Uterus (tissue), 4 donors: ENCODE results near the gene RER1. TPM values are rescaled to one million over a fixed set of nuclear protein-coding genes. Genes with fewer than 3 reads are reported as not detected.

ENCODE experiments used
- DNase-seq, 2 donors: peaks; one replicate each; pipeline ENCODE4 v3.0.0-alpha.2; 2019 to 2020
- H3K27ac ChIP-seq, 2 donors: fragments of 200-600 bp; sonication (generic); 1 replicate in 1 of 2; 2 replicates in 1 of 2; pipeline ENCODE4 v1.5.1; 2016 to 2018
- H3K27me3 ChIP-seq, 2 donors: fragments of 200-600 bp; sonication (generic); one replicate each; pipeline ENCODE4 v1.5.1; 2018 to 2019; ENCODE audit warnings: control low read depth in 1 of 2
- H3K36me3 ChIP-seq, 2 donors: fragments of 200-600 bp; sonication (generic); one replicate each; pipeline ENCODE4 v1.5.1; 2019; ENCODE audit warnings: control low read depth in 1 of 2
- H3K4me1 ChIP-seq, 2 donors: fragments of 200-600 bp; sonication (generic); one replicate each; pipeline ENCODE4 v1.5.1; 2018 to 2019; ENCODE audit warnings: control low read depth in 1 of 2
- H3K4me3 ChIP-seq, 2 donors: fragments of 200-600 bp; sonication (generic); 1 replicate in 1 of 2; 2 replicates in 1 of 2; pipeline ENCODE4 v1.5.1; 2018 to 2019; ENCODE audit warnings: mild to moderate bottlenecking in 1 of 2
- H3K9me3 ChIP-seq, 2 donors: fragments of 200-600 bp; sonication (generic); one replicate each; pipeline ENCODE4 v1.5.1; 2019; ENCODE audit warnings: control low read depth in 1 of 2
- POLR2A ChIP-seq, 2 donors: fragments of 450-650 bp; IDR thresholded peaks; one replicate each; pipeline ENCODE4 v1.6.1; 2016; ENCODE audit warnings: antibody characterized with exemption in 2 of 2, mild to moderate bottlenecking in 1 of 2, moderate library complexity in 1 of 2
- intact Hi-C: fragments of 100-400 bp; cut with DNase I; formaldehyde crosslinking; loops from one replicate; pipeline ENCODE4 v1.15.1; 2023; ENCODE audit warnings: low total_unique reads
- total RNA-seq, 4 donors: library from RNA; depleted of rRNA in 3 of 4; stranded (reverse); fragments of >200 nt in 3 of 4; gene quantifications; one replicate each; pipeline versions ENCODE4 v1.1.0 to v1.2.4, GENCODE V29; 2014 to 2023
- TF ChIP-seq, protein P1 (sequence below), 4 experiments: fragments of 200-600 bp in 2 of 4; fragments of 450-650 bp in 2 of 4; sonication (generic) in 2 of 4; IDR thresholded peaks; one replicate each; pipeline ENCODE4 v1.5.1; 2016 to 2019; ENCODE audit warnings: antibody characterized with exemption in 4 of 4, mild to moderate bottlenecking in 2 of 4, moderate library complexity in 1 of 4
- donor health status: DM: yes; HTN: yes; CAD: no.

The RER1 gene
- total RNA-seq, 4 donors from 2014 or later: 34.1 to 105 (median 57.3) TPM

DNA sequence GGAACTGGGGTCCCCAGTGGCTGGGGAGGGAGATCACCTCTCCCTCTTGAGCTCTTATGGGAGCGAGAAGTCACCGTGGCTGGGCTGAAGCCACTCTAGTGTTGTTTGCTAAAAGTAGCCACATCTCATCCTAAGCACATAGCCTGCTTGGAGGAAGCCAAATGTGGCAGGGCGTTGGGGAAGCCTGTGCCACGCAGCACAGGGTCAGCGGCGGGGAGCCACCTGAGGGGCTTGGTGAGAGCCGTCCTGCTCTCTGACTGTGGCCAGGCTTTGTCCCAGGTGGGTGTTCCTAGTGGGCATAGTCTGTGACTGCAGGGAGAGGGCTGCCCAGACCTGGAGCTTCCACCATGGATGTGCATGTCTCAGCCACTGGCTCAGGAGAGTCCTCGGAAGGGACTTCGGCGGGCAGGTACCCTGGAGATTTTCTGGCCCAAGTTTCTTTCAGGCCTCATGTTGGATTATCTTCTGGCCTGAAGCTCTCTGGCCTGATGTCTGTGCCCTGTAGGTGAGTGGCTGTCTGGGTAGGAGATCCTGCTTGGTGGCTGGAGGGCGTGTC lies 39.2 kb upstream of the RER1 start:
- intact Hi-C loops: no loop called here
- no peaks in the 10 kb centered on the region for H3K4me1 ChIP-seq
- no peaks in the 10 kb centered on the region for H3K36me3 ChIP-seq
- no peak for DNase-seq
- H3K4me3 ChIP-seq: no peak overlapping the region
- H3K27ac ChIP-seq: no peak overlapping the region
- no peaks in the 10 kb centered on the region for H3K27me3 ChIP-seq
- TF ChIP-seq, protein P1, sequence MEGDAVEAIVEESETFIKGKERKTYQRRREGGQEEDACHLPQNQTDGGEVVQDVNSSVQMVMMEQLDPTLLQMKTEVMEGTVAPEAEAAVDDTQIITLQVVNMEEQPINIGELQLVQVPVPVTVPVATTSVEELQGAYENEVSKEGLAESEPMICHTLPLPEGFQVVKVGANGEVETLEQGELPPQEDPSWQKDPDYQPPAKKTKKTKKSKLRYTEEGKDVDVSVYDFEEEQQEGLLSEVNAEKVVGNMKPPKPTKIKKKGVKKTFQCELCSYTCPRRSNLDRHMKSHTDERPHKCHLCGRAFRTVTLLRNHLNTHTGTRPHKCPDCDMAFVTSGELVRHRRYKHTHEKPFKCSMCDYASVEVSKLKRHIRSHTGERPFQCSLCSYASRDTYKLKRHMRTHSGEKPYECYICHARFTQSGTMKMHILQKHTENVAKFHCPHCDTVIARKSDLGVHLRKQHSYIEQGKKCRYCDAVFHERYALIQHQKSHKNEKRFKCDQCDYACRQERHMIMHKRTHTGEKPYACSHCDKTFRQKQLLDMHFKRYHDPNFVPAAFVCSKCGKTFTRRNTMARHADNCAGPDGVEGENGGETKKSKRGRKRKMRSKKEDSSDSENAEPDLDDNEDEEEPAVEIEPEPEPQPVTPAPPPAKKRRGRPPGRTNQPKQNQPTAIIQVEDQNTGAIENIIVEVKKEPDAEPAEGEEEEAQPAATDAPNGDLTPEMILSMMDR (IDR thresholded peaks at IDR 0.05): no peak
- TF ChIP-seq POLR2A (IDR thresholded peaks at IDR 0.05): no peak
- no peaks in the 10 kb centered on the region for H3K9me3 ChIP-seq

DNA sequence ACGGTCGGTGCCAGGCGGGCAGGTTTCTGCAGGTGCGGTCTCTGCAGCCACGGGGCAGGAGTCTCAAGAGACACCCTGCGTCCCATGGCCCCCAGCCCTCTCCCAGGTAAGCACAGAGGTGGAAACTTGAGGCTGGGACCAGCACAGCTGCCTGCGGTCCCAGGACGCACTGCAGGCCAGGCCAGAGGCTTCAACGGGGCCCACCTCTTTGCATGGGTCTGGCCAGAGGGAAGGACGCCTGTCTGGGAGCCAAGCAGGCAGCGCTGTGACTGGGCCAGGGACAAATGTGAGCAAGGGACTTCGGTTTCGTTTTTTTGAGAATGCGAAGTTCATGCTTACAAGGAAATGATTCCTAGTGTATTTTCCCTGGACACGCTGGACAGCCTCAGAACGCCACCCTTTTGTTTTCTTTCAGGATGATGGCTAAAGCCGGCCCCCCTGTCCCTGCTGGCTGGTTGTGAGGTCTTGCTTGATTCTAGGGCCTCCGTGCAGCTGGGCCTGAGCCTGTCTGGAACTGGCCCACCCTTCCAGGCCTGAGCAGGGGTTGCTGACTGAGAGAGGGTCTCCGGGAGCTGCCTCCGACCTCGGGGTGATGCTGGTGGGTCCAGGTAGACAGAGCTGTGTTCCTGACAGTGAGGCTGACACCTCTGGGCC lies 38.6 kb upstream of the RER1 start:
- Histone ChIP-seq H3K27me3 (no peaks in the 10 kb centered on the region), H3K9me3 (no peaks in the 10 kb centered on the region), H3K4me3 (no peak overlapping the region), H3K27ac (no peak overlapping the region), H3K36me3 (no peaks in the 10 kb centered on the region), H3K4me1 (no peaks in the 10 kb centered on the region)
- DNase-seq: no peak
- intact Hi-C loops: no loop called here
- TF ChIP-seq, protein P1 (IDR thresholded peaks at IDR 0.05): no peak
- TF ChIP-seq POLR2A (IDR thresholded peaks at IDR 0.05): no peak

DNA sequence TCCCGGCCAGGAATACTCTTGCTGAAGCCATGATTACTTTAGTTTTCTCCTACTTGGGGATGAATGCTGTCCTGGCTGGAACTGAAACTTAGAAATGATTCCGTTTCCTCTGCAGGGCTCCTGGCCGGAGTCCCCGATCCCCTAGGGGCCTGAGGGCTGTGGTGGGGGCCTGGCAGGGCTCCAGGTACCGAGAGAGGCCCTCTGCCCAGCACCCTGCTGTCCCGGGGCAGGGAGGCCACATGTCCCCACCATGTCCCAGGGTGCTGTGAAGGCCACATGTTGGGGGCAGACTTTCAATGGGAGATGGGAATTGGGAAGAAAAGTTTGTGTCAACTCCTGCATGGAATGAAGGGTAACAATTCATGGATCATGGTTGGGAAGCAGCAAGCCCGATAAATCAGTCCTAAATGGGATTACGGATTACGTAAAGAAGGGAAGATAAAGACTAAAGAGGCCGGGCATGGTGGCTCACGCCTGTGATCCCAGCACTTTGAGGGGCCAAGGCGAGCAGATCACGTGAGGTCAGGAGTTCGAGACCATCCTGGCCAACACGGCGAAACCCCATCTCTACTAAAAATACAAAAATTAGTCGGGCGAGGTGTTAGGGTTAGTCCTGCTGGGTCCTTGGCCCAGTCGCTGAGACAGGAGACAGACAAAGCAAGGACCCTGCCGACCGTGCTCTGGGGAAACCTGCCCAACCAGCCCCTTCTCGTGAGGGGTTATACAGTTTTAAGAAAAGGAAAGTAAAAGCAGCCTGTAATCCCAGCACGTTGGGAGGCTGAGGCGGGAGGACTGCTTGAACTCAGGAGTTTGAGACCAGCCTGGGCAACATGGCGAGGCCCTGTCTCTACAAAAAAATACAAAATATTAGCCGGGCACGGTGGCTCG lies 37.8 kb upstream of the RER1 start:
- Histone ChIP-seq H3K4me1 (no peaks in the 10 kb centered on the region), H3K9me3 (no peaks in the 10 kb centered on the region), H3K36me3 (no peaks in the 10 kb centered on the region), H3K27ac (no peak overlapping the region), H3K4me3 (no peak overlapping the region), H3K27me3 (no peaks in the 10 kb centered on the region)
- TF ChIP-seq POLR2A (IDR thresholded peaks at IDR 0.05): no peak
- intact Hi-C loops: no loop called here
- DNase-seq: no peak

DNA sequence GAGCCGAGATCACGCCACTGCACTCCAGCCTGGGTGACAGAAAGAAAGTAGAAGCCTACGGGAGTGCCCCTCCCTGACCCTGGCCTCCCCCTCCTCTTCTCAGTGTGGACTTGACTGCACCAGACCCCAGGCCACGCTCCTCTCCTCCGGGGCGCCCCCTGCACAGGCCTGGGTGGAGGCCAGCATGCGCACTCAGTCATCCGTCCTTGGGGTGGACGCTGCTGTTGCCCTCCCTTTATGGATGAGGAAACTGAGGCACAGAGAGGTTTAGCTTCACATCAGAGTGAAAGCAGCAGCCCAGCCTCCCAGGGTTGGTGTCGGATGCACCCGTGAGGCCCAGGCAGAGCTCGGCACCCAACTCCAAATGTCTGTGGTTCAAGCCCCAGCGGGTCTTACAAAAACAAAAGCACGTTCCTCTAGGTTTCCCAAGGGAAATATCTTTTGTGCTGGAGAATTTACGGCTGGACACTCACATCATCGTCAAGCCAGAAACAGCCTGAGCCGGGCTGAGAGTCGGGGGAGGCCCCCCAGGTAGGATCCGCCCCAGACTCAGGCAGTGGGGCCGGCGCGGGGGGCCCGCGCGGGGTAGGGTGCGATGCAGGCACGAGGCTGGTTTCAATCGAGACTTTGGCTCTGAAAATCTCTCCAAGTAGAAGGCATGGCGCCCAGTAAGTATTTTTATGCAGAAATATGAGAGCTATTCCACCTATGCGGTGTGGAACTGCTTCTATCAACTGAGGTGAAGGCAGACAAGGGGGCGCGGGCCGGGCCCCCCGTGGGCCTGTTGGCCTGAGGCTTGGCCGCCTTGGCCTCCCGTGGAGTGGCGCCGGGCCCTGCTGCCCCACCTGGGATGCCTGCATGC lies 36.9 kb upstream of the RER1 start:
- Histone ChIP-seq H3K27ac (no peak overlapping the region), H3K27me3 (no peaks in the 10 kb centered on the region), H3K36me3 (no peaks in the 10 kb centered on the region), H3K4me1 (no peaks in the 10 kb centered on the region), H3K4me3 (no peak overlapping the region), H3K9me3 (no peaks in the 10 kb centered on the region)
- no peak for DNase-seq
- no peak for TF ChIP-seq POLR2A (IDR thresholded peaks at IDR 0.05)
- TF ChIP-seq, protein P1 (IDR thresholded peaks at IDR 0.05): no peak
- intact Hi-C loops: no loop called here
